C4-2B (cell line): Measurements from ENCODE around the gene KCNMA1.

Experiments
- H3K27ac ChIP-seq: fragments of 450-650 bp; 2 replicates; pipeline ENCODE4 v1.5.1; 2017
- CTCF ChIP-seq: fragments of 450-650 bp; conservative IDR thresholded peaks from 2 replicates; pipeline ENCODE4 v1.5.1; 2017; ENCODE audit warnings: mild to moderate bottlenecking
- ZFX ChIP-seq: fragments of 450-650 bp; IDR thresholded peaks from 2 replicates; pipeline ENCODE4 v1.6.1; 2017

Gene KCNMA1

DNA sequence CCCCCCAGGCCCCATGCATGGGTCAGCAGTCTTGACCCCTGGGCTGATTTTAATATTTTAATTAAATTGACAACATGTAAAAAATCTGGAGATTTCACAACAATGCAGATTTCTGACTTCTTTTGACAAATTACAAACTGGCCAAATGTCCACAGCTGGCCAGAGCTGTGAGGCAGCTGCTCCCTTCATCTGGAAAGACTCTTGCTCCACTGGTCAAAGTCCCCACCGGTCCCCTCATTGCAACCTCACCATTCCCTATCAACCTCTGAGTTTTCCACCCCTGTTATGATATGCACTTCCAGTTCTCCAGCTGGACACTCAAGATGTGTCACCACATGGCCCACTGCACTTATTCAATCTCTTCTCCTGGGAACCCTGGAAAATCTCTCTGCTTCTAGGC is 266.2 kb downstream of the KCNMA1 start:
- H3K27ac ChIP-seq = peak overlapping the region; percentile 97
- TF ChIP-seq ZFX (no peak), CTCF (no peak)

DNA sequence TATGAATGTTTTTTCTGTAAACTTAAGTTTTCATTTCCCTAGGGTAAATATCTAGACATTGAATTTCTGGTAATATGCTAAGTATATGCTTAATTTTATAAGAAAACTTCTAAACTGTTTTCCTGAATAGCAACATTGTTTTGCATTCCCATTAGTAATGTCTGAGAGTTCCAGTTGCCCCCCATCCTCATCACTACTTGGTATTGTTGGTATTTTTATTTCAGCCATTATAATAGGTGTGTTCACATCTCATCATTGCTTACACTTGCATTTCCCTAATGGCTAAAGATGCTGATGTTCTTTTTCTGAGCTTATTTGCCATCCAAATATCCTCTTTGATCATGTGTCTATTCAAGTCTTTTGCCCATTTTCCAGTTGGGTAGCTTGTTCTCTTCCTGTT is 269.6 kb downstream of the KCNMA1 start:
- no peak overlapping the region for H3K27ac ChIP-seq
- TF ChIP-seq CTCF (no peak), ZFX (no peak)

DNA sequence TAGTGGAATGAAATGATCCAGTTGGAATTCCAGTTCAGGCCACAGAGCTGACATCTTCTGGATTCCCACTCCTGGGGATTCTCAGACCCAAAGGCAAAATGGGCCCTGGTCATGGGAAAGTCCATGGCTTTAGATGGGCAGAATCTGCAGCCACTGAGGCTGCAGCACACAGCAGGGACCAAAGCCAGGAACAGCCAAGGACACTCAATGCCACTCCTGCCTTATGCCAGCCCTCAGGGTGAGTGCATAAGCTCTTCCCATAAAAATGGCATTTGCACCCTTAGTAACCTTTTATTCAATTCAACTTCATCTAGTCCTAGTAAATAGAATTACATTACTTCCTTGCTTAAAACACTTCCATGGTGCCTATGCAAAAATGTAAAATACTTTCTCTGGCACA is 274.4 kb downstream of the KCNMA1 start:
- H3K27ac ChIP-seq = no peak overlapping the region
- TF ChIP-seq CTCF (no peak), ZFX (no peak)

DNA sequence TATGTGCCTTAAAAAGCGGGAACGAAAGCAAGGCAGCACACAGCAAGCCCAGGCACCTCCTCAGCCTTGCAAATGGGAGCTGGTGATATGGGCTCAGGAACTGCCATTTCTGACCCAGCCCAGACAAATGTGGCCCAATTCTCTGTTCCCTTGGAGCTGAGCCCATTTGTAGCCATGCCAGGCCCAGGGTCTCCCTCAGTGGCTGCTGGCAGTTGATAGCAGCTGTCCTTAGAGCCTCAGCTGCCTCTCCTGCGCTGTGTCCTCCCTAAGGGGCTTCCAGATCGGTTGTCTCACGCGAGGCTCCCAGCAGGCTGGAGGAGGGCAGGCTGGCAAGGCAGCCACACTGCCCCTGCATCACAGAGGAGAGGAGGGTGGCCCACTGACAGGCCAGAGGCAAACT is 275.8 kb downstream of the KCNMA1 start:
- TF ChIP-seq ZFX (no peak), CTCF (no peak)
- H3K27ac ChIP-seq = no peak overlapping the region

DNA sequence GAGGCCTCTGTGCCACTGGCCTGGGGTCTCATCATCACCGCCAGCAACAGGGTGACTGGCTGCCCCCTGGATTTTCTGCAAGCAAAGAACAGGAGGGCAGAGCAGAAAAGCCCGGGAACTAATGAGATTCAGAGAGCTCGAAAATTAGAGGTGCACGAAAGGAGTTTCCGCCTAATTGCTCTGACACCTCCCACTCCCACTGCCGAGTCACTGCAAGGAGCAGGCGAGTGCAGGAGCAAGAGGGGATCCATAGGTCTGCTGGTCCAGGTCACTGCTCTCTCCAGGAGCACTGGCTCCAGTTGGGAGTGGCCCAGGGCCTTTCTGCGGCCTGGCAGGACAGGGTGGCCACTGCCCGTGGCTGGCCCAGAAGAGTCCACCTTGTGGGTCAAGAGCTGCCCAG is 276.2 kb downstream of the KCNMA1 start:
- TF ChIP-seq CTCF (no peak), ZFX (no peak)

DNA sequence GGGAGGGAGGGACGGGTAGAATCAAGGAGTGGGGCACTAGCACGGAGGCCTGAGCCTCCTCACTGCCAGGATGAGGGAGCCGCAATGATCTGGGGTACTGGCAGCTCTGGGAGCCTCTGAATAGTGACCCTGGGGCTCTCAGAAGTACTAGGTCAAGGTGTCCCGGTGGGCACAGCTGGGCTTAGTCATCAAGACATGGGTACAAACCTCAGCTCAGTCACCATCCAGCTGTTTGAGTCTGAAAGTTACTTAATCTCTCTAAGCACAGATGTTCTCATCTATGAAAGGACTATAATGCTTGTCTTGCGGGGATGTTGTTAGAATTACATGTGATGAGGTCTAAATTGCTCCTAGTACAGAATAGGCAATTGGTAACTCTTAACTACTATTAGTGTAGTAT is 276.8 kb downstream of the KCNMA1 start:
- H3K27ac ChIP-seq = no peak overlapping the region
- TF ChIP-seq CTCF (no peak), ZFX (no peak)

More for the DNA sequence above, 276.2 kb downstream of the KCNMA1 start:
- H3K27ac ChIP-seq = no peak overlapping the region

DNA sequence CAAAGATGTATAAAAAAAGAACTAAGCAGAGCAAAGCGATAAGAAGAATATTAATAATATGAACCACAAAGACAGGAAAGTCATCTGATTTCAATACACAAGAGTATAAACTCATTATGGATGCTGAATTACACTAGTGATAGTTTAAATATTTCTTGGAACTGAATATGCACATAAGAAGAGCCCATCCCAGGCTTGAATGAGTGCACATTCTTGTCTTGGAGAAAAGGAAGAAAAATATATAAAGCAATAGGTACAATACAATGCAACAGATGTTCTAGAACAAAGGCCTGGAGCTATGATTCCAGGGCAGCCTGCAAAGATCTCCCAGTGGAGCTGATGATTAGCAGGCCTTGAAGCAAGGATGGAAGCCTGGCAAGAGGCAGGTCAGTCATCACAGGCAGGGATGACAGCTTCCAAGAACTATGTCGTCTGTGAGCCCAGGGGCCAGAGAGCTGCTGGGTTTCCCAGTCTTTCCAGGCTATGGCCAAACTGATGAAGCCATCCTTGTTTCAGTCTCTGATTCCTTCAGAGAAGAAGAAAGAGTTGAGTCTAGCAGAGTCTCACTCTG is 277.6 kb downstream of the KCNMA1 start:
- TF ChIP-seq CTCF (no peak), ZFX (no peak)
- H3K27ac ChIP-seq = no peak overlapping the region
